Panc1 (cell line): ENCODE results near the gene SMAD7. TPM values are rescaled to one million over a fixed set of nuclear protein-coding genes. Genes with fewer than 3 reads are reported as not detected.

ENCODE experiments used
- ATAC-seq: fragments of 200-7000 bp; cut with Tn5 transposase; 2 replicates; pipeline ENCODE4 v1.9.1; 2020; ENCODE audit warnings: mild to moderate bottlenecking, moderate library complexity
- BruUV-seq: library from RNA; stranded (reverse); fragments of 400-500 nt; replicated peaks from 2 replicates; lab custom pipeline; 2021; lab: Mats Ljungman, UMichigan
- CTCF ChIA-PET: fragments of 300-600 bp; sonication (Branson Sonifier 250); formaldehyde crosslinking; loops from one replicate; lab custom pipeline; 2022; ENCODE audit warnings: antibody characterized with exemption; lab: Charles Lee
- POLR2A ChIA-PET: fragments of 300-600 bp; sonication (Branson Sonifier 250); formaldehyde crosslinking; loops from one replicate; lab custom pipeline; 2022; ENCODE audit warnings: antibody characterized with exemption; lab: Charles Lee
- DNase-seq: peaks from one replicate; pipeline ENCODE4 v3.0.0-alpha.2; 2010; ENCODE audit warnings: low read depth, low spot score
- H3K27ac ChIP-seq: 2 replicates; pipeline ENCODE4 v1.5.1; 2011; ENCODE audit warnings: mild to moderate bottlenecking, low read length, inconsistent platforms
- H3K27me3 ChIP-seq: fragments of 200-500 bp; sonication (Bioruptor generic); 2 replicates; pipeline ENCODE4 v1.6.0; 2014; ENCODE audit warnings: low read length, inconsistent platforms; ENCODE audit not compliant: control insufficient read depth, insufficient read depth
- H3K36me3 ChIP-seq: fragments of 200-500 bp; sonication (Bioruptor generic); 2 replicates; pipeline ENCODE4 v1.5.1; 2014; ENCODE audit warnings: inconsistent platforms, mild to moderate bottlenecking, low read length, moderate library complexity; ENCODE audit not compliant: control insufficient read depth, insufficient read depth
- H3K4me1 ChIP-seq: 2 replicates; pipeline ENCODE4 v1.5.1; 2011; ENCODE audit warnings: inconsistent platforms, mild to moderate bottlenecking, low read length, moderate library complexity; ENCODE audit not compliant: control insufficient read depth, insufficient read depth
- H3K4me3 ChIP-seq, 2 experiments: 2 replicates each; pipeline ENCODE4 v1.5.1; 2011 to 2012; ENCODE audit warnings: low read depth in 2 of 2, low read length in 2 of 2, mild to moderate bottlenecking in 2 of 2, inconsistent platforms in 1 of 2, moderate library complexity in 1 of 2
- H3K9me3 ChIP-seq: fragments of 200-500 bp; sonication (Bioruptor generic); 2 replicates; pipeline ENCODE4 v1.5.1; 2014; ENCODE audit warnings: low read depth, mild to moderate bottlenecking, inconsistent platforms, low read length, moderate library complexity; ENCODE audit not compliant: control insufficient read depth, insufficient read depth
- CTCF ChIP-seq: fragments of 450-650 bp; IDR thresholded peaks from 2 replicates; pipeline ENCODE4 v1.5.1; 2017; ENCODE audit warnings: mild to moderate bottlenecking
- POLR2AphosphoS5 ChIP-seq: IDR thresholded peaks from 2 replicates; pipeline ENCODE4 v1.6.1; 2012; ENCODE audit warnings: mild to moderate bottlenecking, low read depth, low read length, moderate library complexity
- REST ChIP-seq, 2 experiments: IDR thresholded peaks; 2 replicates each; pipeline ENCODE4 v1.6.1; 2011 to 2012; ENCODE audit warnings: low read depth in 2 of 2, control low read depth in 1 of 2, low read length in 1 of 2, mild to moderate bottlenecking in 1 of 2, moderate library complexity in 1 of 2; ENCODE audit not compliant: insufficient read depth in 1 of 2
- SIN3A ChIP-seq: IDR thresholded peaks from 2 replicates; pipeline ENCODE4 v1.6.1; 2012; ENCODE audit warnings: low read depth, mild to moderate bottlenecking, low read length, moderate library complexity, borderline replicate concordance; ENCODE audit not compliant: insufficient read depth
- TCF7L2 ChIP-seq: IDR thresholded peaks from 2 replicates; pipeline ENCODE4 v1.6.1; 2011; ENCODE audit warnings: mild to moderate bottlenecking, low read depth, low read length, inconsistent platforms
- in situ Hi-C: cut with HindIII; loops from 2 replicates; pipeline ENCODE4 v1.10.0; 2016; ENCODE audit warnings: low sequenced_read_pairs, low pct_unique_long_range_greater_than_20kb
- intact Hi-C: fragments of 100-400 bp; cut with micrococcal nuclease; formaldehyde crosslinking; loops from one replicate; pipeline ENCODE4 v1.10.0; 2022; ENCODE audit not compliant: unreplicated experiment
- total RNA-seq: library from RNA; stranded (reverse); gene quantifications from one replicate; pipeline ENCODE4 v1.2.1, GENCODE V29; 2021; ENCODE audit not compliant: unreplicated experiment

Gene SMAD7
- total RNA-seq, 1 experiment from 2014 or later, result 21.3 TPM

GRCh38 chr18:48927286-48928080, 23.3 kb downstream of the SMAD7 start:
- CTCF ChIA-PET, result interaction anchor here (0.6 kb wide), 1 partner anchor 50 kb away, joined by 3 read pairs; no protein-coding TSS in a partner anchor
- H3K4me1 ChIP-seq, result peaks cover 94% of the 10 kb centered on the region

GRCh38 chr18:48926420-48926857, 24.3 kb downstream of the SMAD7 start:
- CTCF ChIA-PET, result no interaction called here
- no peak overlapping the region for H3K4me3 ChIP-seq
- intact Hi-C loops, result loop anchor here (10.0 kb wide), 1 partner anchor 142 kb away; no protein-coding TSS in a partner anchor
- no peaks in the 10 kb centered on the region for H3K9me3 ChIP-seq
- peak overlapping the region; percentile 99 for H3K27ac ChIP-seq
- BruUV-seq, result no TSS peak
- no peak for ATAC-seq
- in situ Hi-C loops, result no loop called here
- POLR2A ChIA-PET, result no interaction called here
- H3K36me3 ChIP-seq, result no peaks in the 10 kb centered on the region
- no peak for DNase-seq
- peaks cover 92% of the 10 kb centered on the region for H3K4me1 ChIP-seq
- no peaks in the 10 kb centered on the region for H3K27me3 ChIP-seq
- TF ChIP-seq REST (IDR thresholded peaks at IDR 0.05; ENCODE audit: insufficient read depth in 1 of 2, low read depth in 2 of 2, low read length in 1 of 2) (no peak), SIN3A (no peak), TCF7L2 (no peak), POLR2AphosphoS5 (no peak)

More at GRCh38 chr18:48927286-48928080, 23.3 kb downstream of the SMAD7 start:
- in situ Hi-C loops (no loop called here), intact Hi-C loops (loop anchor here (10.0 kb wide), 1 partner anchor 143 kb away; no protein-coding TSS in a partner anchor)
- no TSS peak for BruUV-seq
- Histone ChIP-seq H3K9me3 (no peaks in the 10 kb centered on the region), H3K27me3 (no peaks in the 10 kb centered on the region), H3K27ac (peak overlapping the region; percentile 99), H3K4me3 (no peak overlapping the region), H3K36me3 (no peaks in the 10 kb centered on the region)
- POLR2A ChIA-PET, result no interaction called here
- no peak for DNase-seq
- no peak for TF ChIP-seq TCF7L2
- TF ChIP-seq POLR2AphosphoS5, result no peak
- TF ChIP-seq CTCF, result no peak
- no peak for TF ChIP-seq SIN3A
- TF ChIP-seq REST (IDR thresholded peaks at IDR 0.05; ENCODE audit: insufficient read depth in 1 of 2, low read depth in 2 of 2, low read length in 1 of 2), result no peak
- ATAC-seq, result no peak
